GM21367 (cell line): ENCODE measurements around the gene KCTD20.

Experiments
- ATAC-seq: cut with Tn5 transposase; IDR thresholded peaks from one replicate; pipeline ENCODE4 v1.9.1; 2021; ENCODE audit not compliant: unreplicated experiment

KCTD20 gene

GRCh38 chr6:36525346-36525745 lies 82.5 kb downstream of the KCTD20 start:
- ATAC-seq = no peak

GRCh38 chr6:36526066-36526465 lies 83.3 kb downstream of the KCTD20 start:
- ATAC-seq = no peak

GRCh38 chr6:36533321-36533720 lies 90.5 kb downstream of the KCTD20 start:
- ATAC-seq = no peak

DNA sequence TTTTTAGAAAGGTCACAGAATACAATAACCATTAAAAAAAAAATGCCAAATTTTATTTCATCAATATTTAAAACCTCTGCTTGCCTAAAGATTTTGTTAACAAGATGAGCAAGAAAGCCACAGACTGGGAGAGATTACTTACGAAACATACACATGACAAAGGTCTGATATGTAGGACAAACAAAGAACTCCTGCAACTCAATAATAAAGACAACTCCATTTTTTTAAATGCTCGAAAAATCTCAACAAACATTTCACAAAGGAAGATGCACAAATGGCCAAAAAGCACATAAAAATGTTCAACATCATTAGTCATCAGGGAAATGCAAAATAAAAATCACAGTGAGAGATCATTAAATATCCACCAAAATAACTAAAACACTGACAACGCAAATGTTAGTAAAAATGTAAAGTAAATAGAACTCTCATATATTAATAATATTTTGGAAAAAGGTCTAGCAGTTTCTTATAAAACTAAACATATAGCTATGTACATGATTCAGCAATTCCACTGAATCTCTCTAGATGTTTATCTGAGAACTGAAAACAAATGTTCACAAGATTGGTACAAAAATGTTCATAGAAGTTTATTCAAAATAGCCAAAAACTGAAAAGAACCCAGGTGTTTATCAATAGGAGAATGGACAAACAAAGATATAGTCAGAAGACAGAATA lies 94.2 kb downstream of the KCTD20 start:
- no peak for ATAC-seq

GRCh38 chr6:36539814-36540568 lies 97.2 kb downstream of the KCTD20 start:
- ATAC-seq = no peak
